A549 treated with AZD9567 at 1 μM for 4 hours (cell line): ENCODE measurements around the gene RPL18. TPM values are rescaled to one million over a fixed set of nuclear protein-coding genes. Genes with fewer than 3 reads are reported as not detected.

Experiments
- total RNA-seq: library from RNA; stranded (reverse); fragments of 200-300 nt; extraction: Qiagen RNA extraction; gene quantifications from 5 replicates; pipeline ENCODE4 v1.2.3, GENCODE V29; 2022; ENCODE audit not compliant: insufficient read depth

Gene RPL18
- 3,115 to 3,428 TPM (median 3,246 TPM) in 5 replicates for total RNA-seq

DNA sequence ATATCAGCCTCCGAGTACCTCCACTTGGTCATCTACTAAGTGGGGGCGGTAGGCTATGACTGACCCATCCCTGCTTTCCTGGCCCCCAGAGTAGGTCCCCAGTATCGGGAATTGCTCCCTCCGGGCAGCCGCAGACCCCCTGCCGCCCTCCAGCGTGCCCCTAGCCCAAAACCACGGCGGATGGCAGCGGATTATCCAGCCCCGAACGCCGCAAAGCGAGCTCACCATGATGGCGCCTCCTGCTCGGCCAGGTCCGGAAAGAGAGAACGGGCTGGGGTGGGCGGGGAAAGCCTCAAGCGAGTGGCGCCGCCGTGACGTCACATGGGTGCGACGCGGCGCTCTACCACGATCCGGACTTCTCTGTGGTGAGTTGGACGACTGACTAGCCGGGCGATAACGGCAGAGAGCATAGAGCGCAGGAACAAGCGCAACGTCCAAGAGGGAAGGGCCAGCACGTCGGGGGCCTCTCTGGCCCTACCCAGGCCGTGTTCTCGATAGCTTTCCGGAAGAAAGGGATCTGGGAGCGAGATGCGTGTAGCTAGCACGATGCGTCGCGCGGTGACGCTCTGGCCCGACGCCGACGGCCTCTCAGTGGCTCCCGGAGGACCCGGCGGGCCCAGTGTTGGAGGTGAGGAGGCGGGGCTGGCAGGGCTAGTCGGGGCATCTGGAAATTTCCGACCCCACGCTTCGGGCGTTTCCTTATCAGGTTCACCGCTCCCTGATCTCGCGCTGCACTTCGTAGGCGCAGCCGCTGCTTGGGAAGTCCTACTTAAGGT, at the start of gene RPL18, which contains the start of gene SPHK2:
RPL18 (minus strand) TSS at position 263 of the 776 bp plus-strand sequence; CDS start at position 228, 35 bp downstream.
SPHK2 (plus strand) TSS at position 591 of the 776 bp plus-strand sequence. CDS start 1,009 bp downstream, outside the sequence.

DNA sequence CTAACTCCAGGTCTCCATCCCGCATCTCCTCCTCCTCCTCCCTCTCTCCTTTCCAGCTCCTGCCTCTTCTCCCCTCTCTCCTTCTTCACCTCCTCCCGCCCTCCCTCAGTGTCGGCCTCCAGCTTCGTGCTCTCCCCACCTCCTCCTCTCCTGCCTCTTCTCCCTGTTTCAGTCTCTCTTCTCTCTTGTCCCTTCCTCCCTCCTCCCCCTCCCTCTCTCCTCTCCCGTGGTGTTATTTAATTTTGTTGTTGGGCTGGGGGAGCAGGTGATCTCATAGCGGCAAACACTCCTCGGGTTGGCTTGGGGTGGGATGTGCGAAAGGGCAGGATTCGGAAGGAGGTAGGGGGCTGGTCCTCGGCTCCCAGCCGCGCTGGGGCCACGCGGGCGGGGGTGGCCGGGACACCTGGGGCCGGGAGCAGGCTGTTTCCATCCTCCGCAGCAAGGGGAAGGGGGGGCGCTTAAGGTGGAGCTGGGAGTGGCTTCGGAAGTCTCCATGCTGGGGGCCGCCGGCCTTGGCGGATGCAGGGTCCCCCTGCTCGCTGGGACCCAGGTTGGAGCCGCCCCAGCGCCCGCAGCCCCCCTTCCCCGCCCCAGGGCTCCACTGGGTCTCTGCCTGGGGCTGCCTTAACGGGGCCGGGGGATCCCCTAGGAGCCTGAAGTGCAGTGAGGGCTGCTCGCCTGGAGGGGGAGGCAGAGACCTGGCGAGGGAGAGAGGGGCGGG, 27.2 kb upstream of the RPL18 start, which contains the start of gene CA11:
CA11 (minus strand) TSS at position 187 of the 721 bp plus-strand sequence. CDS start 555 bp downstream, outside the sequence.

DNA sequence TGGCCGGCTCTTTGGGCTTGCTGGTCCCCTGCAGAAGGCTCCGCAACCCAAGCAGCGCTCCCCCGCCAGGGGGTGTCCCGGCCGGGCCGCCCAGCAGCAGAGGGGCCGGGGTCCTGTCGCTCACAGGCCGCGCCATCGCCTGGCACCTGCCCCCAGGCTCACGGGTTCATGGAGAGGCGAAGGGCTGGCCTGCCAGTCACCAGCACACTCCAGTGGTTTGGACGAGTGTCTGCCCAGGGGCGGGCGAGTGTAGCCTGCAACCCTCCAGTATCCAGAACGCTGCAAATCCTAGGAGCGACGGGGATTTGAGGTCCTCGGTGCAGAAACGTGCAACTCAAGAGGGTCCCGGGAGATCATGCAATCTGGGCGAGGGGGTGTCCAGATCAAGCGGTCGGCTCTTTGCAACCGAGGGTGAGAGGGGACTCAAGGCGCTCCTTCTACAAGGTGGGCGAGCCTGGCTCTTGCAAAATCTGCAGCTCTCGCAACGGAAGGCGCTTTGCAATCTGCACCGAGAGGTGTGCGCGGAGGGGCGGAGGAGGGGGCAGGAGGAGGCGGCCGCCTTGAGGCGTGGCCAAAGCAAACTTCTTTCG, 18.0 kb upstream of the RPL18 start, which contains the start of gene DBP:
DBP (minus strand) TSS at position 521 of the 590 bp plus-strand sequence; CDS start at position 136, 385 bp downstream.

DNA sequence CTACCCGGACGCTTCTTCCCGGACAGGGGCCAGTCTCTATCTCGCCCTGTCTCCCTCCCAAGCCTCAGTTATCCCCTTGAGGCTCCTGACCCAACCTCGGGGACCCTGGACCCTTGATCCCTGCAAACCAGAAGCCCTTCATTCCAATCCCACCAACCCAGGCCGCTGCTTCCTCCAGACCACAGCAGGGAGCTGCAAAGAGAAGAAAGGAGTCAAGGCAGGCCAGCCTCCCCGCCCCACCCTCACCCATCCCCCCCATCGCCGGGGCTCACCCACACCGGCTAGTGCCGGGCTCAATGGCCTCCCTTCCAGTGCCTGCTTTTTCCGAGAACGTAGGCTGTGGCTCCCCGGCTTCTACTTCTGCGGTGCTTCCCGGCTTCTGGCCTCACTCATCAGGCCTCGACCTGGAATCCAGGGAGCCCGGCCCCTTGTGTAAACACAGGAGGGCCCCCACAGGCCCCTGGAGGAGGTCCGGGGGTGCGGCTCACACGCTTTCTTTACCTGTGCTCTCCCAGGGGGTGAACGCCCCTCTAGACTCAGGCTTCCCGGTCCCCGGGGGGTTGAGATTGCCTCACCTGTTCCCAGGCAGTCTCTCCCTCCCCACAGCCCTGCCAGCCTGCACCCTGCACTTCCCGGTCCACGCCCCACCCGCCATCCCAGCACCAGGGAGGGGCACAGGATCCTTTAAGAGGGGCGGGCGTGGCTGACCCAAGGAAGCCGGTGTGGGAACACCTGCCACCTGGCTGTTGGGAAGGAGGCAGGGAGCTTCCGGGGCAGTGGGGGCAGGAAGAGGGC, 4.3 kb downstream of the RPL18 start, which contains the start of gene FAM83E:
FAM83E (minus strand) TSS at position 641 of the 795 bp plus-strand sequence. CDS start 1,704 bp downstream, outside the sequence.

DNA sequence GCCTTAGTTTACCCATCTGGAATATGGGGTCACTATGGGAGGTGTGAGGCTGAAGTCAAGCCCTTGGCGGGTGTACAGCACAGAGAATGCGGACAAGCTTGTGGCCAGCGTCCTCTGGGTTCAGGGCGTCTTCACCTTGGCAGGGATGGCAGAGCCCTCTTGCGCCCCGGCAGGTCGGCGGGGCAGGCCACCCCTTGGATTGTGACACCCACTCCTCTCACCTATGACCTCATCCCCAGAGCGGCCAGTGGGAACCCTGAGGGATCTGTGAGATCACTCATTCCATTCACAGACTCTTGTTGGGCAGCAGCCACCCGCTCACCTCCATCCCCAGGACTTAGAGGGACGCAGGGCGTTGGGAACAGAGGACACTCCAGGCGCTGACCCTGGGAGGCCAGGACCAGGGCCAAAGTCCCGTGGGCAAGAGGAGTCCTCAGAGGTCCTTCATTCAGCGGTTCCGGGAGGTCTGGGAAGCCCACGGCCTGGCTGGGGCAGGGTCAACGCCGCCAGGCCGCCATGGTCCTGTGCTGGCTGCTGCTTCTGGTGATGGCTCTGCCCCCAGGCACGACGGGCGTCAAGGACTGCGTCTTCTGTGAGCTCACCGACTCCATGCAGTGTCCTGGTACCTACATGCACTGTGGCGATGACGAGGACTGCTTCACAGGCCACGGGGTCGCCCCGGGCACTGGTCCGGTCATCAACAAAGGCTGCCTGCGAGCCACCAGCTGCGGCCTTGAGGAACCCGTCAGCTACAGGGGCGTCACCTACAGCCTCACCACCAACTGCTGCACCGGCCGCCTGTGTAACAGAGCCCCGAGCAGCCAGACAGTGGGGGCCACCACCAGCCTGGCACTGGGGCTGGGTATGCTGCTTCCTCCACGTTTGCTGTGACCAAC, 12.3 kb downstream of the RPL18 start, which contains the start of gene SPACA4:
SPACA4 (plus strand) TSS at position 280 of the 896 bp plus-strand sequence; CDS start at position 517, 237 bp downstream.

Other genes with a start within 250 kb of the RPL18 start
- gene KDELR1, start 227.6 kb downstream of the RPL18 start, total RNA-seq, result 388 to 423 TPM (median 399 TPM) in 5 replicates
- gene GRIN2D, start 225.5 kb downstream of the RPL18 start, total RNA-seq, result 5.1 to 8.8 TPM (median 7.8 TPM) in 5 replicates
- gene GRWD1, start 173.2 kb downstream of the RPL18 start, total RNA-seq, result 97.8 to 124 TPM (median 112 TPM) in 5 replicates
- 1.1 to 2.5 TPM (median 1.3 TPM) in 4 of 5 replicates, not detected in the other for gene KCNJ14, start 163.6 kb downstream of the RPL18 start, total RNA-seq
- gene CYTH2, start 149.8 kb downstream of the RPL18 start, total RNA-seq, result 60.6 to 75.4 TPM (median 68.5 TPM) in 5 replicates
- gene LMTK3, start 107.3 kb downstream of the RPL18 start, total RNA-seq, result 3.6 to 4.3 TPM (median 4.0 TPM) in 5 replicates
- 14.1 to 16.2 TPM (median 14.9 TPM) in 5 replicates for gene SULT2B1, start 67.0 kb downstream of the RPL18 start, total RNA-seq
- not detected in 5 replicates for gene SPACA4, start 12.4 kb downstream of the RPL18 start, total RNA-seq
- 0.21 to 0.33 TPM (median 0.31 TPM) in 4 of 5 replicates, not detected in the other for gene FAM83E, start 4.1 kb downstream of the RPL18 start, total RNA-seq
- 9.2 to 14.7 TPM (median 13.2 TPM) in 5 replicates for gene SPHK2, start 328 bp upstream of the RPL18 start, total RNA-seq
- 1.7 to 2.8 TPM (median 2.3 TPM) in 5 replicates for gene DBP, start 18.2 kb upstream of the RPL18 start, total RNA-seq
- gene CA11, start 27.0 kb upstream of the RPL18 start, total RNA-seq, result 4.4 to 12.3 TPM (median 9.8 TPM) in 5 replicates
- 0.26 to 0.48 TPM (median 0.29 TPM) in 4 of 5 replicates, not detected in the other for gene NTN5, start 53.8 kb upstream of the RPL18 start, total RNA-seq
- not detected in 5 replicates for gene FUT2, start 76.8 kb upstream of the RPL18 start, total RNA-seq
- gene MAMSTR, start 100.5 kb upstream of the RPL18 start, total RNA-seq, result 0.31 to 0.46 TPM (median 0.38 TPM) in 4 of 5 replicates, not detected in the other
- gene RASIP1, start 121.4 kb upstream of the RPL18 start, total RNA-seq, result 0.52 to 3.2 TPM (median 0.64 TPM) in 5 replicates
- 0.03 TPM in 1 of 5 replicates, not detected in the others for gene IZUMO1, start 127.7 kb upstream of the RPL18 start, total RNA-seq
- 0.06 to 0.10 TPM (median 0.08 TPM) in 4 of 5 replicates, not detected in the other for gene FUT1, start 133.5 kb upstream of the RPL18 start, total RNA-seq
- gene FGF21, start 136.3 kb upstream of the RPL18 start, total RNA-seq, result not detected in 5 replicates
- 56.8 to 66.6 TPM (median 61.9 TPM) in 5 replicates for gene BCAT2, start 191.9 kb upstream of the RPL18 start, total RNA-seq
- gene HSD17B14, start 217.3 kb upstream of the RPL18 start, total RNA-seq, result 9.3 to 17.4 TPM (median 13.4 TPM) in 5 replicates
- gene PLEKHA4, start 249.4 kb upstream of the RPL18 start, total RNA-seq, result 1.1 to 1.7 TPM (median 1.2 TPM) in 5 replicates